ENCODE results near the gene STAMBPL1. TPM values are rescaled to one million over a fixed set of nuclear protein-coding genes. Genes with fewer than 3 reads are reported as not detected.

The STAMBPL1 gene
- total RNA-seq, 6 donors from 2014 or later: 4.9 to 69.1 (median 7.0) TPM

DNA sequence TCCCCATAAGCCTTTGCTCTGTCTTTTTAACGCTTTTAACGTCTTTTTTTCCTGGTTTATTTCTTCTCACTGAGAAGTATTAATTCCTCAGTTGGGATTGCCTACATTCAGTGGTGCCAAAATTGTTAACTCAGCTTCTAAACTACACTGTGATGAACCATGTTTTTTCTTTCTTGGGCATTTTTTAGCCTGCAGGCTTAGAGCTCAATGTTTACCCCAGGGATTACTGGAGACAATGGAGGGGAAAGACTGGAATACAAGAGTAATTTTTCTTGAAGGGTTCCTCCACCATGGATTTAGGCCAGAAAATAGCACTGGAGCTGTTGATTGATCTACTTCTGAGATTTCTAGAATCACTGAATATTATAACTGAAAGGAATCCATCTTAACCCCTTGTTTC is 19.8 kb downstream of the STAMBPL1 start:
- Histone ChIP-seq H3K27me3 (no peaks in the 10 kb centered on the region), H3K9me3 (no peaks in the 10 kb centered on the region), H3K27ac (no peak overlapping the region), H3K4me1 (peaks cover 0 to 5% (median 0%) of the 10 kb centered on the region in 4 donors), H3K36me3 (peaks cover 0 to 5% (median 0%) of the 10 kb centered on the region in 4 donors), H3K4me3 (no peak overlapping the region)
- no peak for TF ChIP-seq EP300 (IDR thresholded peaks at IDR 0.05)
- no peak for TF ChIP-seq POLR2A (IDR thresholded peaks at IDR 0.05)
- TF ChIP-seq CTCF (IDR thresholded peaks at IDR 0.05): no peak
- WGBS, 2 donors: 88 to 94% methylated on average over 2 of the region's 2 CpGs
- ATAC-seq (ENCODE audit: low FRiP score in 2 of 2) (no peak), DNase-seq (no peak)

DNA sequence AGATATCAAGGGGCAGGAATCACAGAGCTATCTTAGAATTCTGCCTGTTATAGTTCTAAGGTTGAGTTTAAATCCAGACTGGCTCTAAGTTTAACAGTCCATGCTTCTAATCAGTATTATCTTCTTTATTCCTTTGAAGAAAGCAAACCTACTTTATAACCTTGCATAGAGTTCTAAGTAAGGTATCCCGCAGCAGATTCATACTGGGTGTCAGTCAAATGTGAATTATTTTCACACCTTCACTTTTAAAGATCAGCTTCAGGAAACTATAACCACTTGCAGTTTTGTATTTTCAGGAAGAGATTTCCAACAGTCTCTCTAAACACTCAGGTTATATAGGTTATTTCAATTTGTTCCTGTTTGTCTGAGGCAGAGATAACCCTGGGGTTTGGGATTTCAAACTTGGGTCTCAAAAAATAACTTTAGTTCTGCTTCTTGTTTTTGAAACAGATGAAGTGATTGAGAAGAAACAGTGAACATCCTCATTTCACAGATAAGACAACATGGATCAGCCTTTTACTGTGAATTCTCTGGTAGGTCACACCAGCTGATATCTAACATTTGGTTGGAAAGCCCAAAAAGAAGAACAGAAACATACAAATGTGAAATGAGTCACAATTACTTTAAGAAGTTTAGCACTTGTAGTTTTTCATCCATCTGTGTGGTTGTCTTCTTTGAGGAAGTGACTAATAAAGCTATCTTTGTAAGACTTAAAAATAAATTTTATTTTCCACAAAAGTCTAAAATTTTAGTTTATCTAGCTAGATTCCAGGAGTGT is 21.4 kb downstream of the STAMBPL1 start:
- WGBS, 2 donors: 94% methylated on average over 1 of the region's 1 CpG
- Histone ChIP-seq H3K36me3 (peaks cover 0 to 5% (median 0%) of the 10 kb centered on the region in 4 donors), H3K27ac (peak overlapping the region in 1 of 4 donors; percentile 30), H3K9me3 (no peaks in the 10 kb centered on the region), H3K4me3 (no peak overlapping the region), H3K4me1 (peaks cover 0 to 5% (median 0%) of the 10 kb centered on the region in 4 donors), H3K27me3 (no peaks in the 10 kb centered on the region)
- TF ChIP-seq POLR2A (IDR thresholded peaks at IDR 0.05): no peak
- TF ChIP-seq POLR2AphosphoS5 (IDR thresholded peaks at IDR 0.05): no peak
- TF ChIP-seq CTCF (IDR thresholded peaks at IDR 0.05): no peak
- no peak for TF ChIP-seq EP300 (IDR thresholded peaks at IDR 0.05)
- ATAC-seq (ENCODE audit: low FRiP score in 2 of 2): peak in 1 of 2 donors; percentile 65
- no peak for DNase-seq

DNA sequence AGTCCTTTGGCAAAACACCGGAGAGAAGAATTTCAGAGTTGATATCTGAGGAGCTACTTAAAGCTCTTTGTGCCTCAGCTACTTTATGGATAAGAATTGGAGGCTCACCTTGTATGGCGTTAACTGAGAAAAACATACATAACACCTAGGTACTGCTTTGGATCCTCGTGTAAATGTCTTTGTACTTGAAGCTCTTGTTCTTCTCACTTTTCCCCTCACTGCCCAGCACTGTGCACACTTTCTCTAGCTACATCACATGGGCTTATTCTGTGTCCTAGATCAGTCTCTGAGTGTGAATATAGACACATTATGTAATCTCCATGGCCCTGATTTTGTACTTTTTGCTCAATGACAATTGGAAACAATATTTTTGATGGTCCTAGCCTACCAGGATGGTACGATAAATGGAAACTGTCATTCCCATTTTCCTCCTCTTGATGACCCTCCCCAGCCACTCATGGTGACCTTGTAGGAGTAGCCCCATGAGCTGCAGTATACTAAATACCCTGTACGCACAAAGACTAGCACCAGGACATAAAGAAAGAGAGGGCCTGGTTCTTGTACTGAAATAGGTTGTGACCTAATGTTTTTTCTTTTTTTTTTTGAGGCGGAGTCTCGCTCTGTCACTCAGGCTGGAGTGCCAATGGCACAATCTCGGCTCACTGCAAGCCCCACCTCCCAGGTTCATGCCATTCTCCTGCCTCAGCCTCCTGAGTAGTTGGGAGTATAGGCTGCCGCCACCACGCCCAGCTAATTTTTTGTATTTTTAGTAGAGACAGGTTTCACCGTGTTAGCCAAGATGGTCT is 22.1 kb downstream of the STAMBPL1 start:
- H3K36me3 ChIP-seq: peaks cover 0 to 5% (median 0%) of the 10 kb centered on the region in 4 donors
- TF ChIP-seq POLR2AphosphoS5 (IDR thresholded peaks at IDR 0.05) (no peak), EP300 (IDR thresholded peaks at IDR 0.05) (no peak), POLR2A (IDR thresholded peaks at IDR 0.05) (no peak), CTCF (IDR thresholded peaks at IDR 0.05) (no peak)
- 91% methylated on average over 11 of the region's 11 CpGs for WGBS, 2 donors
- peaks cover 0 to 5% (median 0%) of the 10 kb centered on the region in 4 donors for H3K4me1 ChIP-seq
- H3K27me3 ChIP-seq: no peaks in the 10 kb centered on the region
- no peak for ATAC-seq (ENCODE audit: low FRiP score in 2 of 2)
- H3K4me3 ChIP-seq: no peak overlapping the region
- DNase-seq: no peak
- peak overlapping the region in 1 of 4 donors; percentile 30 for H3K27ac ChIP-seq
- no peaks in the 10 kb centered on the region for H3K9me3 ChIP-seq

DNA sequence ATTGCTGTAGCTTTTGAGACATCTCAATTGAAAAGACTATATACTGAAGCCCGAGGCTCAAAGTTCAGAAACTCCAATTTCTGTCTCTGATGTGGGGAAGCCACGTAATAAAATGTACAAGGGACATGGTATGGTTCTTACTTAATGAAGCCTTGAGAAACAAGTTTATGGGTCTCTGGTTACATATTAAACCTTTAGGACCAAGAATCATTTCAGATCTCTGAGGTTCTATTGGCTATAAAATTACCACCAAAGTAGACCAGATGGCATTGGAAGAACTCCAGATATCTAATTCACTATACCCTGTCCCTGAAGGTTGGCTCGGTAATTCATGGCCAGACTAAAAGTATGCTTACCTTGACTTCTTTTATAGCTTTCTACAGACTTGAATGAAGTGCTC is 23.7 kb downstream of the STAMBPL1 start:
- Histone ChIP-seq H3K9me3 (no peaks in the 10 kb centered on the region), H3K4me1 (peaks cover 0 to 5% (median 0%) of the 10 kb centered on the region in 4 donors), H3K36me3 (peaks cover 0 to 5% (median 0%) of the 10 kb centered on the region in 4 donors), H3K4me3 (no peak overlapping the region), H3K27me3 (no peaks in the 10 kb centered on the region), H3K27ac (no peak overlapping the region)
- ATAC-seq (ENCODE audit: low FRiP score in 2 of 2) (no peak), DNase-seq (no peak)
- no peak for TF ChIP-seq POLR2AphosphoS5 (IDR thresholded peaks at IDR 0.05)
- 94 to 95% methylated on average over 3 of the region's 3 CpGs for WGBS, 2 donors

DNA sequence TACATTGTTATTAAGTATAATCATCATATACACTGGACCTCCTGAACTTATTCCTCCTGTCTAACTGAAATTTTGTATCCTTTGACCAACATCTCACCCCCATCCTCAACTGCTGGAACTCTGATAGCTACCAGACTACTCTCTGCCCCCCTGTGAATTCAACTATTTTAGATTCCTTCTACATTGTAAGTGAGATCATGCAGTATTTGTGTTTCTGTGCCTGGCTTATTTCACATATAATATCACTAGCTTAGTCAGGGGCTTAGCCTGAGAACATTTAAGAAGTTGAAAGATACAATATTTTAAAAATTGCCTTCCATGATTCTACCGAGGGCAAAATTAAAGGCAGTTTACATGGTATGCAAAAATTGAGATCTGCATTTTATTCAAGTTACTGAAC is 26.9 kb downstream of the STAMBPL1 start:
- no peak for ATAC-seq (ENCODE audit: low FRiP score in 2 of 2)
- H3K4me1 ChIP-seq: no peaks in the 10 kb centered on the region
- no peak overlapping the region for H3K4me3 ChIP-seq
- WGBS, 2 donors: 93 to 96% methylated on average over 1 of the region's 1 CpG
- H3K36me3 ChIP-seq: peaks cover 0 to 5% (median 0%) of the 10 kb centered on the region in 4 donors
- H3K27me3 ChIP-seq: no peaks in the 10 kb centered on the region
- no peaks in the 10 kb centered on the region for H3K9me3 ChIP-seq
- no peak for TF ChIP-seq CTCF (IDR thresholded peaks at IDR 0.05)
- no peak for TF ChIP-seq EP300 (IDR thresholded peaks at IDR 0.05)
- no peak for TF ChIP-seq POLR2A (IDR thresholded peaks at IDR 0.05)
- DNase-seq: no peak
- H3K27ac ChIP-seq: no peak overlapping the region

Data from upper lobe of left lung (tissue), 6 donors.